Stomach (tissue), 4 donors: Measurements from ENCODE around the gene LYPD6B.

Experiments used
- CTCF ChIP-seq, 7 experiments: fragments of 450-650 bp in 4 of 7; fragments of 200-600 bp in 3 of 7; sonication (generic) in 3 of 7; IDR thresholded peaks; one replicate each; pipeline ENCODE4 v1.5.1; 2016 to 2019; ENCODE audit warnings: antibody characterized with exemption in 7 of 7, control low read depth in 2 of 7, mild to moderate bottlenecking in 1 of 7
- EP300 ChIP-seq: sonication (generic); formaldehyde crosslinking; IDR thresholded peaks from one replicate; pipeline ENCODE4 v1.6.1; 2017; ENCODE audit warnings: antibody characterized with exemption

DNA sequence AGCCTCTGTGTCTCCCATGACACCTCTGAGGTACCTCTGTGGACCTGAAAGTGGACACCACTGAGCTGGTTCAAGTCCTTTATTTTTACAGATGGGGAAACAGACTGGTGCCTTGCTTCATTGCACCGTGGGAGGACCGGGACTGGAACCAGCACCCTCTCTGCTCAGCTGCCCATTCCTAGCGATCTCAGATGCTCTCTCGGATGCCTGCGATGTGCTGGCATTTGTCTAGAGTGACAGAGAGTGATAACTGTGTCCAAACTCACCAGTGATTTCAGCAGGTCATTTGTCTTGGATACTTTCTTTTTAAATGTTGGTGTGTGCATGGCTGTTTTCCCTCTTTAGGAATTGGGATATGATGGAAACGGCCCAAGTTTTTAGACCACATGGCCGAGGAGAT, 30.1 kb upstream of the LYPD6B start:
- no peak for TF ChIP-seq CTCF (IDR thresholded peaks at IDR 0.05)
- TF ChIP-seq EP300, result no peak
